NT2/D1 (cell line): ENCODE results near the gene PAK5.

Source experiments
- SUZ12 ChIP-seq: IDR thresholded peaks from 2 replicates; pipeline ENCODE4 v1.6.1; 2011; ENCODE audit not compliant: insufficient read length, insufficient read depth; ENCODE audit errors: extremely low read depth
- YY1 ChIP-seq: IDR thresholded peaks from 2 replicates; pipeline ENCODE4 v1.6.1; 2011; ENCODE audit not compliant: insufficient read length, insufficient read depth

DNA sequence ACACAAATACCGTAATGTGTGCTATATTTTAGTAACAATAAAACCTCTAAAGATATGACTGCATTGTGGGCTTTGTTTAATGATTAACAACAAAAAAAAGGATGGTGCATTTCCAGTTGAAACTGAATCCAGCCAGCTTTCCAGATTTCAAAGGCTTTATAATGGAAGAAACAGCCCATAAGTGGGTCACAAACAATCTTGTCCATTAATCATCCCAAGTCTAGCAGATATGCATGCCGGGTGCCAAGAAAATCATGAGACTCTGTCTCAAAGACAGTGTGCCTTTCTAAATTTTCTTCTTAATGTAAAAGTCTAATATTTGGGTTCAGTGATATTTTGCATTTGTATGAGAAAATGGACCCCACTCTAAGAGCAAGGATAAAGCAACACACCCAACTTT, 345.1 kb downstream of the PAK5 start:
- TF ChIP-seq YY1 (no peak), SUZ12 (no peak)
